GM10847 (cell line): ENCODE data around the gene SRGAP1.

ENCODE experiments used
- POLR2A ChIP-seq: IDR thresholded peaks from 2 replicates; pipeline ENCODE4 v1.6.1; 2011; ENCODE audit not compliant: insufficient read length; ENCODE audit errors: extremely low read depth

The SRGAP1 gene

GRCh38 chr12:63821781-63822251, 22.7 kb upstream of the SRGAP1 start:
- TF ChIP-seq POLR2A, result no peak

GRCh38 chr12:63822352-63822751, 22.1 kb upstream of the SRGAP1 start:
- no peak for TF ChIP-seq POLR2A

- no peak for TF ChIP-seq POLR2A
These were observed 21.5 kb upstream of the SRGAP1 start for GRCh38 chr12:63823040-63823439.

- TF ChIP-seq POLR2A, result no peak
These were observed 18.4 kb upstream of the SRGAP1 start for GRCh38 chr12:63826006-63826585.

GRCh38 chr12:63828867-63829266, 15.6 kb upstream of the SRGAP1 start:
- TF ChIP-seq POLR2A, result no peak

GRCh38 chr12:63836046-63836445, 8.5 kb upstream of the SRGAP1 start:
- no peak for TF ChIP-seq POLR2A

- no peak for TF ChIP-seq POLR2A
These were observed 7.6 kb upstream of the SRGAP1 start for GRCh38 chr12:63836936-63837335.

- no peak for TF ChIP-seq POLR2A
These were observed 6.1 kb upstream of the SRGAP1 start for GRCh38 chr12:63838411-63838810.

- TF ChIP-seq POLR2A, result no peak
These were observed 3.5 kb upstream of the SRGAP1 start for GRCh38 chr12:63841011-63841410.

- TF ChIP-seq POLR2A, result no peak
These were observed 2.9 kb upstream of the SRGAP1 start for GRCh38 chr12:63841571-63841970.

GRCh38 chr12:63843254-63843720, 1.2 kb upstream of the SRGAP1 start:
- no peak for TF ChIP-seq POLR2A

GRCh38 chr12:63843721-63844390, 644 bp upstream of the SRGAP1 start:
- no peak for TF ChIP-seq POLR2A

- TF ChIP-seq POLR2A, result no peak
These were observed 1.2 kb downstream of the SRGAP1 start for GRCh38 chr12:63845726-63846125.

- no peak for TF ChIP-seq POLR2A
These were observed 1.9 kb downstream of the SRGAP1 start for GRCh38 chr12:63846238-63846967.

GRCh38 chr12:63848450-63848849, 4.0 kb downstream of the SRGAP1 start:
- TF ChIP-seq POLR2A, result no peak

- TF ChIP-seq POLR2A, result no peak
These were observed 4.7 kb downstream of the SRGAP1 start for GRCh38 chr12:63849106-63849620.
